DLD1 (cell line): ENCODE data around the gene RHOB.

ENCODE experiments used
- in situ Hi-C: cut with HindIII; loops from 2 replicates; pipeline ENCODE4 v1.10.0; 2017; ENCODE audit warnings: low sequenced_read_pairs

RHOB gene

GRCh38 chr2:20436716-20437470, 10.0 kb upstream of the RHOB start:
- in situ Hi-C loops = no loop called here

GRCh38 chr2:20438334-20439192, 8.3 kb upstream of the RHOB start:
- in situ Hi-C loops = no loop called here

GRCh38 chr2:20439193-20439475, 7.7 kb upstream of the RHOB start:
- in situ Hi-C loops = no loop called here

- in situ Hi-C loops = no loop called here
These were observed 7.4 kb upstream of the RHOB start for GRCh38 chr2:20439503-20439902.

- in situ Hi-C loops = no loop called here
These were observed 6.8 kb upstream of the RHOB start for GRCh38 chr2:20440001-20440560.

- in situ Hi-C loops = no loop called here
These were observed 3.5 kb upstream of the RHOB start for GRCh38 chr2:20443276-20443920.

GRCh38 chr2:20444101-20444992, 2.5 kb upstream of the RHOB start:
- in situ Hi-C loops = no loop called here

GRCh38 chr2:20444993-20445910, 1.6 kb upstream of the RHOB start:
- in situ Hi-C loops = loop anchor here (5.0 kb wide), 1 partner anchor 192 kb away; no protein-coding TSS in a partner anchor

GRCh38 chr2:20446255-20446916, 488 bp upstream of the RHOB start:
- in situ Hi-C loops = loop anchor here (5.0 kb wide), 1 partner anchor 191 kb away; no protein-coding TSS in a partner anchor

GRCh38 chr2:20447437-20448245, 767 bp downstream of the RHOB start:
- in situ Hi-C loops = loop anchor here (5.0 kb wide), 1 partner anchor 190 kb away; no protein-coding TSS in a partner anchor

GRCh38 chr2:20448246-20448976, 1.5 kb downstream of the RHOB start:
- in situ Hi-C loops = loop anchor here (5.0 kb wide), 1 partner anchor 189 kb away; no protein-coding TSS in a partner anchor

- in situ Hi-C loops = loop anchor here (5.0 kb wide), 1 partner anchor 188 kb away; no protein-coding TSS in a partner anchor
These were observed 2.1 kb downstream of the RHOB start for GRCh38 chr2:20448977-20449306.

GRCh38 chr2:20449501-20450200, 2.8 kb downstream of the RHOB start:
- in situ Hi-C loops = loop anchor here (5.0 kb wide), 1 partner anchor 188 kb away; no protein-coding TSS in a partner anchor

GRCh38 chr2:20450201-20450999, 3.5 kb downstream of the RHOB start:
- in situ Hi-C loops = no loop called here

- in situ Hi-C loops = no loop called here
These were observed 4.1 kb downstream of the RHOB start for GRCh38 chr2:20451000-20451290.

GRCh38 chr2:20451341-20451740, 4.5 kb downstream of the RHOB start:
- in situ Hi-C loops = no loop called here
